ENCODE measurements around the gene TCFL5.

GRCh38 chr20:62874964-62875344 is 13.3 kb upstream of the TCFL5 start:
- TF ChIP-seq CTCF (IDR thresholded peaks at IDR 0.05) (no peak), POLR2AphosphoS5 (IDR thresholded peaks at IDR 0.05; ENCODE audit: low read depth, low read length) (no peak), REST (IDR thresholded peaks at IDR 0.05; ENCODE audit: insufficient read depth in 1 of 2, low read depth in 2 of 2, low read length in 1 of 2) (no peak), SIN3A (IDR thresholded peaks at IDR 0.05; ENCODE audit: borderline replicate concordance, insufficient read depth, low read depth, low read length) (no peak)
